ENCODE results near the gene SPPL2B. TPM values are rescaled to one million over a fixed set of nuclear protein-coding genes. Genes with fewer than 3 reads are reported as not detected.

Gene SPPL2B
- total RNA-seq, 2 experiments from 2014 or later, result 73.5 to 80.7 TPM

DNA sequence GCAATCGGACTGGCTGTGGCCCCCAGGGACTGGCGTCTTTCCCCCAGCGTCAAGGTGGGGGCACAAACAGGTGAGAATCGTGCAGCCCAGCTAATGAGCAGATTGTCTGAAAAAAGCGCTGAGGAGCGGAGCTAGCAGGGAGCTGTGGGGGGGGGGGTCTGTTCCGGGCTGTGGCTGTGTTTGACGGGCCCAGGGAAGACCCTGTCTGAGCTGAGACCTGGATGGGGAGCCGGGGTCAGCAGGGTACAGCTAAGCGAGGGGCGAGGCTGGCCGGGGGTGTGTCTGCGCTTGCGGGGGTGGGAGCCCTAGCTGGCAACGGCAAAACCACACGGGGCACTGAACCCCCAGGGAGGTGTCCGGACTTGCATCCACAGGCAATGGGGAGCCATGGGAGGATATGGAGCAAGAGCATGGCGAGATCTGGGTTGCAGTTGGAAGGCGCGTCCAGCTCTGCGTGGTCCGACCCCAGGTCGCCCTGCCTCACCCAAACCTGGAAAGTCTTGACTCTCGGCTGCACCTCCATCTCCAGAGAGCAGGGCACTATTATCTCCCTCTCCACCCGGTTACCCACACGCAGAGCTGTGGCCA lies 25.2 kb upstream of the SPPL2B start:
- Mint-ChIP-seq H3K4me3 (no peak overlapping the region), H3K27ac (no peak overlapping the region), H3K27me3 (ENCODE audit: low read depth) (peaks cover 40% of the 10 kb centered on the region), H3K4me1 (ENCODE audit: low read depth) (peaks cover 4% of the 10 kb centered on the region), H3K9me3 (ENCODE audit: insufficient read depth) (no peaks in the 10 kb centered on the region), H3K36me3 (ENCODE audit: low read depth) (no peaks in the 10 kb centered on the region)
- ChIA-PET POLR2A (interaction anchor here (1.0 to 1.3 kb wide), 2 partner anchors 12 to 25 kb away, joined by 3 to 4 read pairs; partner anchors contain the start of gene LSM7), CTCF (interaction anchor here (1.5 kb wide), 1 partner anchor 29 kb away, joined by 3 read pairs; no protein-coding TSS in a partner anchor)
- DNase-seq, result no peak
- ATAC-seq, result no peak

DNA sequence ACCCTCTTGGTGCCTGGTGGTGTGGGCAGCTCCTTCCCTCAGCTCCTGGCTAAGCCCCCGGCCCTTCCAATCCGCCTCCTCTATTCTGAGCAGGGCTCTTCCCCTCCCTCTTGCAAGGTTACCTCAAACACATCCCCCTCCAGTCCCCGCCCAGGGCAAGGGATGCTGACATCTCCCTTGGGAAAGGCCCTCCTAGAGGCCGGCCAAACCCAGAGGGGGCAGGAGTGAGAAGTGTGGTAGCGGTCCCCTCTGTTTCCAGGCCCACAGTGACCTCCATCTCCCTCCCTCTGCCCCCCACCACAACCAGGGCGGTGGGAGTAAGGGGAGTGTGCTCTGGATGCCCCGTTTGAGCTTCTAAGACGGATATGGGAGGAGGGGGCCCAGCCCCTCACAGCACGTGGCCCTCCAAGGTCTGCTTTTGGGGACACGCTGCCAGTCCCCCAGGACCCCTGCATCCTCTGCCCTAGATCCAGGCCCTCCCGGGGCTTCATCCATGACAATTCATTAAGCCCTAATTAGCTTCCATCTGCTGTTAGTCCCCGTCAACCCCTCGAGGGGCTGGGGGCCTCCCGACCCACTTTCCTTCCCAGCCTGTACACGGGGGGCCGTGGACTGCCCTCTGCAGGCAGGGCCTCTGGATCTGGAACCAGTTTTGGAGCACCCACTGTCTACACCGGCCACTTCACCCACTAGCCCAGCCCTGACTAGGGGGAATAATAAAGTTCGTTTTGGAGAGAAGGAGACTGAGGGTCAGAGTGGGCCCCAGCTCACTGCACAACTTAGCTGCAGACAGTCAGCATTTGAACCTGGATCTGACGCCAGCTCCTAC lies 22.8 kb upstream of the SPPL2B start:
- Mint-ChIP-seq H3K36me3 (ENCODE audit: low read depth) (no peaks in the 10 kb centered on the region), H3K27ac (no peak overlapping the region), H3K9me3 (ENCODE audit: insufficient read depth) (no peaks in the 10 kb centered on the region), H3K27me3 (ENCODE audit: low read depth) (peaks cover 51% of the 10 kb centered on the region), H3K4me1 (ENCODE audit: low read depth) (peaks cover 6% of the 10 kb centered on the region), H3K4me3 (no peak overlapping the region)
- ChIA-PET POLR2A (interaction anchor here (0.6 to 1.1 kb wide), 3 partner anchors 36 to 156 kb away, joined by 3 read pairs; no protein-coding TSS in a partner anchor), CTCF (interaction anchor here (1.6 kb wide), 1 partner anchor 86 kb away, joined by 4 read pairs; no protein-coding TSS in a partner anchor)
- ATAC-seq (no peak), DNase-seq (no peak)

DNA sequence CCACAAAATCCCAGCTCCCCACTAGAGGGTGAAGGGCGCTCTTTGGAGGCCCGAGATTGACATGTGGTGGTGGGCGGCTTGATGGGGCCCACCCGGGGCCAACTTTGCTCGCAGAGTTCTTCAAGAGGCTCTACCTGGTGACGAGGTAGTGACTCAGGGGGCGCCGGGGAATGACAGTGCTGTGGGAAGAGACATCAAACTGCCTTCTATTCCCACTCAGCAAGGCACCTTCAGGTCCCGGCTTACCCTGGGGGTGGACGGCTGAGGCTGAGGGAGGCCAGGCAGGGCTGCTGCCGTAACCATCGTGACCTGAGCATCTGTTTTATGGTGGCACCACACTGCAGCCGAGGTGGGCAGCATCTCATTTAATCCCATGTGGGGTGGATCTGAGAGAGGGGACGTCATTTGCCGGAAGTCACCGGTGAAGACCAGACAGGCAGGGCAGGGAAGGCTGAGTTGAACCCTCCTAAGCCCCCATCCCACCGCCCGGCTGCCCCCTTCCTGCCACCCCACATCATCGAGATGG lies 22.1 kb upstream of the SPPL2B start:
- Mint-ChIP-seq H3K27me3 (ENCODE audit: low read depth) (peaks cover 48% of the 10 kb centered on the region), H3K27ac (no peak overlapping the region), H3K9me3 (ENCODE audit: insufficient read depth) (no peaks in the 10 kb centered on the region), H3K4me3 (no peak overlapping the region), H3K36me3 (ENCODE audit: low read depth) (no peaks in the 10 kb centered on the region), H3K4me1 (ENCODE audit: low read depth) (peaks cover 6% of the 10 kb centered on the region)
- ATAC-seq (no peak), DNase-seq (no peak)
- POLR2A ChIA-PET, result interaction anchor here (0.6 kb wide), 1 partner anchor 157 kb away, joined by 3 read pairs; no protein-coding TSS in a partner anchor
- CTCF ChIA-PET, result interaction anchor here (1.6 kb wide), 1 partner anchor 86 kb away, joined by 4 read pairs; no protein-coding TSS in a partner anchor

DNA sequence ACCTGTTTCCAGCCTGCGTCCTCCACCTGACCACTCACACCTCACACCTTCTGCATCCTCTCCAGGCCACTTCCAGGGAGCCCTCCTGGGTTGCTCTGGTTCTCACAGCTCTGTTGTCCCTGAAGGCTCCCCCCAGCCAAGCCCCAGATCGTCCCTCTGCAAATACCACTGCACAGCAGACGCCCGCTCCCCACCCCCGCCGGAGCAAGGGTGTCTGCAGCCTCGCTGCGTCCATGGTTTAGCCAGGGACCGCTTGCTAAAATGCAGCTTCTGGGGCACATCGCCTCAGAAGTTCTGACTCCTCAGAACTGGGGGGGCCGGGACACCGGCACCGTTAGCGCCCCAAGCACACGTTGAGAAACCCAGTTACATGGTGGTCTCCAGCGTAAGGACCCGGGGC lies 21.5 kb upstream of the SPPL2B start:
- Mint-ChIP-seq H3K4me3 (no peak overlapping the region), H3K27ac (no peak overlapping the region), H3K27me3 (ENCODE audit: low read depth) (peaks cover 47% of the 10 kb centered on the region), H3K4me1 (ENCODE audit: low read depth) (peaks cover 6% of the 10 kb centered on the region), H3K36me3 (ENCODE audit: low read depth) (no peaks in the 10 kb centered on the region), H3K9me3 (ENCODE audit: insufficient read depth) (no peaks in the 10 kb centered on the region)
- CTCF ChIA-PET, result interaction anchor here (1.6 kb wide), 1 partner anchor 85 kb away, joined by 4 read pairs; no protein-coding TSS in a partner anchor
- ATAC-seq, result no peak
- POLR2A ChIA-PET, result no interaction called here
- DNase-seq, result no peak

DNA sequence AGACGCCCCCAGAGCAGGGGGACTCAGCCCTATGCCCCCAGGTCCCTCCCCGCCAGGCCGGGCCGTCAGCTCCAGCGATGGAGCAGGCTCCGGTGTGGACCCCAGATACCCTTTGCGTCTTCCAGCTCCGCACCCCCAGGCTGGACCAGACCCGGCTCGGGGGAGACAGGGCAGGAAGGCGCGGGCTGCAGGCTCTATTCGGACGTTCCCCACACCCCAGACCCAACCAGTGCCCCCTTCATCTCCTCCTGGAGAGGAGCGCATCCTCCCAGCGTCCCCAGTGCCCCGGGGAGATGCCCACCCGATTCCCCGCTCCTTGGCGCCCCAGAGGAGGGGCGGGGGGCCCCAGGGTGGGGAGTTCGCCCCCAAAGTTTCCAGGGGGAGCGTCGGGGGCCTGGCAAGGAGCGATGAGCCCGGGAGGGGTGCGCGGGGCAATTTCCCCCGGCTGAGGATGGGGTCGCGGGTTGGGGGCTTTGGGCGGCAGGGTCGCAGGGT lies 20.9 kb upstream of the SPPL2B start:
- ChIA-PET CTCF (interaction anchor here (1.6 kb wide), 1 partner anchor 85 kb away, joined by 4 read pairs; no protein-coding TSS in a partner anchor), POLR2A (no interaction called here)

DNA sequence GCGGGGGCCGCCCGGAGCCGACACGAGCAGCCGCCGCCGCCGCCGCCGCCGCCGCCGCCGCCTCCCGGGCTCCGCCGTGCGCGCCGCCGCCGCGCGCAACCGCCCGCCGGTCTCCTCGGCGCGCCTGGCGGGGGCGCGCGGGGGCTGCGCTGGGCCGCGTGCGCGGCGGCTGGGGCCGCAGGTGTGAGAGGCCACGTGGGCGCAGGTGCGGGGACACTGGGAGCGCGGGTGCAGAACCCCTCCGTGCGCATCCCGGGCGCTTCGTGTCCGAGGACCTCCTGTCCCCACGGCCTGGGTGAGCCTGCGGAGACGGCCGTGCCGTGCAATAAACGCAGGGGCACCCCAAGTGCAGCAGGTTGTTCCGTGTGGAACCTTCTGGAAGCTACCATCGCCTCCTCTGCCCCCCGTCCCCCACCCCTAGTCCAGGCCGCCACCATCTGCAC lies 20.3 kb upstream of the SPPL2B start, which contains the start of gene LINGO3:
Gene LINGO3 (minus strand): TSS at position 41 of the 443 bp plus-strand sequence. CDS start 16,378 bp downstream, outside the sequence.
- no peak within 1 kb of the TSS for H3K4me3 Mint-ChIP-seq
- ATAC-seq, result peak; percentile 27
- H3K36me3 Mint-ChIP-seq (ENCODE audit: low read depth), result no peaks in the 10 kb centered on the region
- DNase-seq, result no peak
- CTCF ChIA-PET, result no interaction called here
- POLR2A ChIA-PET, result interaction anchor here (2.5 kb wide), 1 partner anchor 20 kb away, joined by 10 read pairs; the partner anchor contains the start of gene LSM7
- H3K4me1 Mint-ChIP-seq (ENCODE audit: low read depth), result peaks cover 2% of the 10 kb centered on the region
- H3K9me3 Mint-ChIP-seq (ENCODE audit: insufficient read depth), result no peaks in the 10 kb centered on the region
- peaks cover 42% of the 10 kb centered on the region for H3K27me3 Mint-ChIP-seq (ENCODE audit: low read depth)
- H3K27ac Mint-ChIP-seq, result no peak within 1 kb of the TSS

More for the DNA sequence above, 20.9 kb upstream of the SPPL2B start:
- Mint-ChIP-seq H3K4me1 (ENCODE audit: low read depth) (peaks cover 6% of the 10 kb centered on the region), H3K36me3 (ENCODE audit: low read depth) (no peaks in the 10 kb centered on the region), H3K4me3 (no peak overlapping the region), H3K27ac (no peak overlapping the region), H3K27me3 (ENCODE audit: low read depth) (peaks cover 47% of the 10 kb centered on the region), H3K9me3 (ENCODE audit: insufficient read depth) (no peaks in the 10 kb centered on the region)
- no peak for DNase-seq
- ATAC-seq, result no peak

DNA sequence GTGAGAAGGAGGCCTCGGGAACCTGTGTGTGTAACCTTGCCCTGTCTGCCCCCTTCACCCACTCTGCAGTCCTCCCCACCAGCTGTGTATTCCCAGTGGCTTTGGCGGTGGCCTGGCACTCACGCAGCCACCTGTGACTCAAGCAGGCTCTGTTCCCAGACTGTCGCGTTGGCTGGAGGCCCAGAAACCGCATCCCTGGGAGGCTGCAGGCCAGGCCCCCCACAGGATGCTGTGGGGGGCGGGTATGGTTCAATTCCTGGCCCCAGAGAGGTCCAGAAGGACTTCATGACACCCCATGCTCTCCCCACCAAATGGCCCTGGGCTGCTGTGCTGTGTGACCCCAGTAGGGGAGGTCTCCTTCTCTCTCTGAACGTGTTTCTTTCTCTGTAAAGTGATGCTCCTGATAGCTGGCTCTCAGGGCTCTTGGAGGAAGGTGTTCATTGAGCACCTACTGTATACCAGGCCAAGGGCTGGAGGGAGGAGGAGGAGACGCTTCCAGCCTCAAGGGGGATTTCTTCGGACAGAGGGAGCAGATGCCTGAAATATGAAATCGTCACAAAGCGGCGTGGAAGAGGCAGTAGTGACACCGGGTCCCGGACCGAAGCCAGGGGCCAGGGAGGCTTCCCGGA lies 18.6 kb upstream of the SPPL2B start:
- peaks cover 13% of the 10 kb centered on the region for H3K9me3 Mint-ChIP-seq (ENCODE audit: insufficient read depth)
- DNase-seq (no peak), ATAC-seq (no peak)
- H3K4me1 Mint-ChIP-seq (ENCODE audit: low read depth), result peaks cover 2% of the 10 kb centered on the region
- ChIA-PET POLR2A (interaction anchor here (0.6 to 2.5 kb wide), 2 partner anchors 18 to 137 kb away, joined by 4 to 10 read pairs; partner anchors contain the start of gene LSM7), CTCF (interaction anchor here (0.6 kb wide), 1 partner anchor 13 kb away, joined by 5 read pairs; no protein-coding TSS in a partner anchor)
- no peak overlapping the region for H3K4me3 Mint-ChIP-seq
- peaks cover 34% of the 10 kb centered on the region for H3K27me3 Mint-ChIP-seq (ENCODE audit: low read depth)
- H3K36me3 Mint-ChIP-seq (ENCODE audit: low read depth), result peaks cover 2% of the 10 kb centered on the region
- no peak overlapping the region for H3K27ac Mint-ChIP-seq

DNA sequence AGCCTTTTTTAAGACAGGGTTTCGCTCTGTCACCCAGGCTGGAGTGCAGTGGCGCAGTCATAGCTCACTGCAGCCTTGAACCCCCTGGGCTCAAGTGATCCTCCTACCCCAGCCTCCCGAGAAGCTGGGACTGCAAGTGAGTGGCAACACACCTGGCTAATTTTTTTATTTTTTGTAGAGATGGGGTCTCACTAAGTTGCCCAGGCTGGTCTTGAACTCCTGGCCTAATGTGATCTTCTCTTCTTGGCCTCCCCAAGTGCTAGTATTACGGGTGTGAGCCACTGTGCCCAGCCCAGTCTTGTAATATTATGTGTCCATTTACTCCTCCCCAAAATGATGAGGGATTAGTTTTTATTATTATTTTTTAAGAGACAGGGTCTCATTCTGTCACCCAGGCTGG lies 17.4 kb upstream of the SPPL2B start:
- ATAC-seq (no peak), DNase-seq (no peak)
- Mint-ChIP-seq H3K27me3 (ENCODE audit: low read depth) (peaks cover 33% of the 10 kb centered on the region), H3K9me3 (ENCODE audit: insufficient read depth) (peaks cover 17% of the 10 kb centered on the region), H3K4me3 (no peak overlapping the region), H3K27ac (no peak overlapping the region), H3K4me1 (ENCODE audit: low read depth) (peaks cover 2% of the 10 kb centered on the region), H3K36me3 (ENCODE audit: low read depth) (peaks cover 4% of the 10 kb centered on the region)
- ChIA-PET POLR2A (interaction anchor here (1.2 kb wide), 1 partner anchor 14 kb away, joined by 3 read pairs; no protein-coding TSS in a partner anchor), CTCF (no interaction called here)

DNA sequence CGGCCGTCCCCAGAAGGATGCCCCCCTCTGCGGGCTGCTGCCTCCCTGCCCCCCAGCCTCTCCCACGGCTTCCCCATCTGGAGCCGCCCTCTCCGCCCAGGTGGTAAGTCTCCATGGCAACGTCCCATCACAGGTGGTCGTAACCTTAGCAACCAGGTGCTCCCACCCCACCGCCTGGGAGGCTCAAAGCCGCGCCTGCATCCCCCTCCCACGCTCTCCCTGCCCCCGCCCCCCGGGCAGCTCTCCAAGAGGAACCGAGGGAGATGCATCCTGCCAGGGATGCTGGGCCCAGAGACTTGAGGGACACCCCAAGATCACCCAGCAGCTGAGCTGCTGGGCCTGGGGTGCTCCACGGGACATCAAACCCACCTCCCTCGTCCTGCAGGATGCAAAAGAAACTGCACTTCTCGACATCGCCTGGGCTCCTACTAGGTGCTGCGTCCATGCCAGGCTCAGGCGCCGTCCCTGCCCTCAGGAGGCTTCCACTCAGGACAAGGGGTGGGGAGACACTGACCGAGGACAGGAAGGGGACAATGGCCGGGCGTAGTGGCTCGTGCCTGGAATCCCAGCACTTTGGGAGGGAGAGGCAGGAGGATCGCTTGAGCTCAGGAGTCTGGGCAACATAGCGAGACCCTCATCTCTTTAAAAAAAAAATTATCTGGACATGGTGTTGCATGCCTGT lies 15.5 kb upstream of the SPPL2B start:
- H3K4me1 Mint-ChIP-seq (ENCODE audit: low read depth), result peaks cover 2% of the 10 kb centered on the region
- H3K27ac Mint-ChIP-seq, result no peak overlapping the region
- H3K9me3 Mint-ChIP-seq (ENCODE audit: insufficient read depth), result peaks cover 17% of the 10 kb centered on the region
- ATAC-seq, result peak; percentile 12
- ChIA-PET CTCF (no interaction called here), POLR2A (no interaction called here)
- H3K27me3 Mint-ChIP-seq (ENCODE audit: low read depth), result peaks cover 25% of the 10 kb centered on the region
- no peak overlapping the region for H3K4me3 Mint-ChIP-seq
- no peak for DNase-seq
- peaks cover 4% of the 10 kb centered on the region for H3K36me3 Mint-ChIP-seq (ENCODE audit: low read depth)

DNA sequence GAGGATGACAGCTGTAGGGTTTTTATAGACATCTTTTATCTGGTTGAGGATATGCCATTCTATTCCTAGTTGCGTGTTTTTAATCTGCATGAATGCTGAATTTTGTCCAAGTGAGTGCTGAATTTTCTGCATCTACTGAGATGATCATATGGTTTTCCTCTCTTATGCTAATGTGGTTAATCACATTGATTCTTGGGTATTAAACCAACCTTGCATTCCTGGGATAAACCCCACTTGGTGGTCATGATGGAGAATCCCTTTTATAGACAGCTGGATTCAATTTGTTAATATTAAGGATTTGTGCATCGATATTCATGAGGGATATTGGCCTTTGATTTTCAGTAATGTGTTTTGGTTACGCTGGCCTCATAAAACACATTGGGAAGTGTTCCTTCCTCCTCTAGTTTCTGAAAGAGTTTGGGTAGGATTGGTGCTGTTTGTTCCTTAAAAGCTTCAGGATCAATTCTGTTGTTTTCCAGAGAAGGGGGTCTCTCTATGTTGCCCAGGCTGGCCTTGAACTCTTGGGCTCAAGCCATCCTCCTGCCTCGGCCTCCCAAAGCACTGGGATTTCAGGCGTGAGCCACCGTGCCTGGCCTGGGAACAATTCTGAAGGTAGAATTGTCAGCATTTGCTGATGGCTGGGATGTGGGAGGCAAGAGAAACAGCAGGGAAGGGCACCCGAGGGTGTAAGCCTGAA lies 13.2 kb upstream of the SPPL2B start:
- ChIA-PET POLR2A (interaction anchor here (0.9 kb wide), 1 partner anchor 13 kb away, joined by 5 read pairs; the partner anchor contains the start of gene LSM7), CTCF (interaction anchor here (1.2 to 2.3 kb wide), 3 partner anchors 40 to 159 kb away, joined by 3 to 5 read pairs (median 4); no protein-coding TSS in a partner anchor)
- no peak for ATAC-seq
- Mint-ChIP-seq H3K4me1 (ENCODE audit: low read depth) (no peaks in the 10 kb centered on the region), H3K36me3 (ENCODE audit: low read depth) (peaks cover 4% of the 10 kb centered on the region), H3K9me3 (ENCODE audit: insufficient read depth) (peaks cover 17% of the 10 kb centered on the region), H3K4me3 (no peak overlapping the region), H3K27me3 (ENCODE audit: low read depth) (peaks cover 13% of the 10 kb centered on the region), H3K27ac (no peak overlapping the region)
- DNase-seq, result no peak
